K562 (cell line): ENCODE results near the gene DCAF6. TPM values are rescaled to one million over a fixed set of nuclear protein-coding genes. Genes with fewer than 3 reads are reported as not detected.

Experiments used
- ARID1B ChIP-seq: fragments of 450-650 bp; IDR thresholded peaks from 2 replicates; pipeline ENCODE4 v1.6.1; 2016; ENCODE audit warnings: antibody characterized with exemption, mild to moderate bottlenecking, inconsistent platforms
- HDAC1 ChIP-seq, 2 experiments: fragments of 450-650 bp; IDR thresholded peaks; 2 replicates each; pipeline ENCODE4 v1.6.1; 2016 to 2017; ENCODE audit warnings: inconsistent platforms in 1 of 2, mild to moderate bottlenecking in 1 of 2, moderate library complexity in 1 of 2
- HOXB6 ChIP-seq: fragments of 250-450 bp; sonication (Bioruptor Pico); IDR thresholded peaks from 2 replicates; pipeline ENCODE4 v1.5.1; 2022; ENCODE audit warnings: mild to moderate bottlenecking, borderline replicate concordance
- NFATC3 ChIP-seq: fragments of 450-650 bp; IDR thresholded peaks from 2 replicates; pipeline ENCODE4 v1.6.1; 2017; ENCODE audit warnings: mild to moderate bottlenecking
- PRPF4 ChIP-seq: fragments of 200-400 bp; formaldehyde crosslinking; IDR thresholded peaks from one replicate; pipeline ENCODE4 v1.6.1; 2017; ENCODE audit warnings: low read length, low read depth, mild to moderate bottlenecking; ENCODE audit not compliant: insufficient read depth, poor library complexity, severe bottlenecking
- PTBP1 ChIP-seq: fragments of 200-400 bp; formaldehyde crosslinking; IDR thresholded peaks from 2 replicates; pipeline ENCODE4 v1.6.1; 2017; ENCODE audit warnings: low read depth, low read length
- SIX5 ChIP-seq, 2 experiments: IDR thresholded peaks; 2 replicates each; pipeline ENCODE4 v1.6.1; 2011; ENCODE audit warnings: low read length in 2 of 2, borderline replicate concordance in 1 of 2, low read depth in 1 of 2, mild to moderate bottlenecking in 1 of 2, moderate library complexity in 1 of 2; ENCODE audit not compliant: insufficient read depth in 1 of 2
- TAF15 ChIP-seq: fragments of 200-400 bp; formaldehyde crosslinking; IDR thresholded peaks from 2 replicates; pipeline ENCODE4 v1.6.1; 2017; ENCODE audit warnings: mild to moderate bottlenecking, low read depth, low read length, moderate library complexity
- ZNF23 ChIP-seq: fragments of 250-450 bp; sonication (Bioruptor Pico); IDR thresholded peaks from 2 replicates; pipeline ENCODE4 v1.4.0; 2020; ENCODE audit warnings: mild to moderate bottlenecking
- ZNF239 ChIP-seq: fragments of 250-450 bp; sonication (Bioruptor Pico); IDR thresholded peaks from 2 replicates; pipeline ENCODE4 v1.4.0; 2020; ENCODE audit warnings: mild to moderate bottlenecking
- polyA plus RNA-seq, 8 experiments: library from polyadenylated mRNA; depleted of rRNA in 4 of 8; stranded (reverse) in 5 of 8; unstranded in 3 of 8; fragments of >200 nt; fragmentation: Nextera tagmentation in 2 of 8; fragmentation: Illumina TruSeq in 1 of 8; extraction: Ambion mirVana in 2 of 8; extraction: Trizol in 1 of 8; gene quantifications; 2 replicates each; pipeline versions ENCODE4 v1.2.1 to v1.2.3, GENCODE V29; 2011 to 2014; ENCODE audit warnings: inconsistent platforms in 1 of 8, missing spikeins in 1 of 8
- total RNA-seq, 7 experiments: library from RNA; depleted of rRNA in 6 of 7; stranded (reverse); fragments of >200 nt in 6 of 7; fragmentation: Illumina TruSeq in 2 of 7; extraction: Trizol in 2 of 7; gene quantifications; 2 replicates each; pipeline versions ENCODE4 v1.2.1 to v1.2.3, GENCODE V29; 2011 to 2021; ENCODE audit warnings: low replicate concordance in 1 of 7
- TF ChIP-seq, protein P1 (sequence below): fragments of 450-650 bp; IDR thresholded peaks from 2 replicates; pipeline ENCODE4 v1.6.1; 2018; ENCODE audit not compliant: partially characterized antibody
- TF ChIP-seq, protein P2 (sequence below): fragments of 250-450 bp; sonication (Bioruptor Pico); IDR thresholded peaks from 2 replicates; pipeline ENCODE4 v1.5.0; 2021; ENCODE audit warnings: mild to moderate bottlenecking, moderate library complexity
- TF ChIP-seq, protein P3 (sequence below): fragments of 250-450 bp; sonication (Bioruptor Pico); IDR thresholded peaks from 2 replicates; pipeline ENCODE4 v1.5.0; 2022; ENCODE audit warnings: mild to moderate bottlenecking
- TF ChIP-seq, protein P4 (sequence below): fragments of 450-650 bp; formaldehyde crosslinking; IDR thresholded peaks from 2 replicates; pipeline ENCODE4 v1.4.0; 2022; ENCODE audit warnings: mild to moderate bottlenecking, moderate library complexity
- TF ChIP-seq, protein P5 (sequence below): fragments of 250-450 bp; sonication (Bioruptor Pico); IDR thresholded peaks from 2 replicates; pipeline ENCODE4 v1.9.0; 2021; ENCODE audit warnings: mild to moderate bottlenecking

The DCAF6 gene
- total and polyA plus RNA-seq, 9 of the 15 experiments (the other 6 are each of a cell fraction or from before 2014, with no cell fraction given), result 19.1 to 102 (median 46.3) TPM

DNA sequence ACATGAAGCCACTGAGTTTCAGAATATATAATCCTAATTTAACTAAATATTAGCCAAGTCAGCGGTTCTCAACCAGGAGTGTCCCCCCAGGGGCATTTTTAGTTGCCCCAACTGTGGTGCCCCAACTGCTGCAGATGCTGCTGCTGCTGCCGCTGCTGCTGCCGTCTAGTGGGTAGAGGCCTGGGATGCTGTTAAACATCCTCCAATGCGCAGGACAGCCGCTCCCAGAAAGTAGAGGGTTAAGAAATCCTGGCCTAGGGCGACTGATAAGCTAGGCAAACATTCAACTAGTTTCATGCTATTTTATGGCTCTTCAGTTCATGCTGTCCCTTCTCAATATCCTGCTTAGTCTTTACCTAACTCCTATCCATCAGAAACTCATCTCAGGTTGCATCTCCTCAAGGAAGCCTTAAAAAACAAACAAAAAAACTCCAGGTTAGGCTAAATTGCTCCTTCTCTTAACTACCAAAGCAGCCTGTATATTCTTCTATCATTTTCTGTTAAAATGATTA, 9.9 kb upstream of the DCAF6 start (continued):
- TF ChIP-seq, protein P1, sequence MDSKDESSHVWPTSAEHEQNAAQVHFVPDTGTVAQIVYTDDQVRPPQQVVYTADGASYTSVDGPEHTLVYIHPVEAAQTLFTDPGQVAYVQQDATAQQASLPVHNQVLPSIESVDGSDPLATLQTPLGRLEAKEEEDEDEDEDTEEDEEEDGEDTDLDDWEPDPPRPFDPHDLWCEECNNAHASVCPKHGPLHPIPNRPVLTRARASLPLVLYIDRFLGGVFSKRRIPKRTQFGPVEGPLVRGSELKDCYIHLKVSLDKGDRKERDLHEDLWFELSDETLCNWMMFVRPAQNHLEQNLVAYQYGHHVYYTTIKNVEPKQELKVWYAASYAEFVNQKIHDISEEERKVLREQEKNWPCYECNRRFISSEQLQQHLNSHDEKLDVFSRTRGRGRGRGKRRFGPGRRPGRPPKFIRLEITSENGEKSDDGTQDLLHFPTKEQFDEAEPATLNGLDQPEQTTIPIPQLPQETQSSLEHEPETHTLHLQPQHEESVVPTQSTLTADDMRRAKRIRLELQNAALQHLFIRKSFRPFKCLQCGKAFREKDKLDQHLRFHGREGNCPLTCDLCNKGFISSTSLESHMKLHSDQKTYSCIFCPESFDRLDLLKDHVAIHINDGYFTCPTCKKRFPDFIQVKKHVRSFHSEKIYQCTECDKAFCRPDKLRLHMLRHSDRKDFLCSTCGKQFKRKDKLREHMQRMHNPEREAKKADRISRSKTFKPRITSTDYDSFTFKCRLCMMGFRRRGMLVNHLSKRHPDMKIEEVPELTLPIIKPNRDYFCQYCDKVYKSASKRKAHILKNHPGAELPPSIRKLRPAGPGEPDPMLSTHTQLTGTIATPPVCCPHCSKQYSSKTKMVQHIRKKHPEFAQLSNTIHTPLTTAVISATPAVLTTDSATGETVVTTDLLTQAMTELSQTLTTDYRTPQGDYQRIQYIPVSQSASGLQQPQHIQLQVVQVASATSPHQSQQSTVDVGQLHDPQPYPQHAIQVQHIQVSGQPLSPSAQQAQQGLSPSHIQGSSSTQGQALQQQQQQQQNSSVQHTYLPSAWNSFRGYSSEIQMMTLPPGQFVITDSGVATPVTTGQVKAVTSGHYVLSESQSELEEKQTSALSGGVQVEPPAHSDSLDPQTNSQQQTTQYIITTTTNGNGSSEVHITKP, result no peak
- TF ChIP-seq ZNF23 (CRISPR knock-in tag) (no peak), HDAC1 (IDR thresholded peaks at IDR 0.05) (peak; percentile 13 to 91; a peak in 2 of 4 replicates), ZNF239 (CRISPR knock-in tag) (no peak), PTBP1 (no peak), SIX5 (IDR thresholded peaks at IDR 0.05; ENCODE audit: borderline replicate concordance in 1 of 2, insufficient read depth in 1 of 2, low read depth in 1 of 2, low read length in 2 of 2) (no peak), ARID1B (peak; percentile 53), HOXB6 (CRISPR knock-in tag) (no peak), TAF15 (no peak), PRPF4 (no peak), NFATC3 (no peak)
- TF ChIP-seq, protein P2, sequence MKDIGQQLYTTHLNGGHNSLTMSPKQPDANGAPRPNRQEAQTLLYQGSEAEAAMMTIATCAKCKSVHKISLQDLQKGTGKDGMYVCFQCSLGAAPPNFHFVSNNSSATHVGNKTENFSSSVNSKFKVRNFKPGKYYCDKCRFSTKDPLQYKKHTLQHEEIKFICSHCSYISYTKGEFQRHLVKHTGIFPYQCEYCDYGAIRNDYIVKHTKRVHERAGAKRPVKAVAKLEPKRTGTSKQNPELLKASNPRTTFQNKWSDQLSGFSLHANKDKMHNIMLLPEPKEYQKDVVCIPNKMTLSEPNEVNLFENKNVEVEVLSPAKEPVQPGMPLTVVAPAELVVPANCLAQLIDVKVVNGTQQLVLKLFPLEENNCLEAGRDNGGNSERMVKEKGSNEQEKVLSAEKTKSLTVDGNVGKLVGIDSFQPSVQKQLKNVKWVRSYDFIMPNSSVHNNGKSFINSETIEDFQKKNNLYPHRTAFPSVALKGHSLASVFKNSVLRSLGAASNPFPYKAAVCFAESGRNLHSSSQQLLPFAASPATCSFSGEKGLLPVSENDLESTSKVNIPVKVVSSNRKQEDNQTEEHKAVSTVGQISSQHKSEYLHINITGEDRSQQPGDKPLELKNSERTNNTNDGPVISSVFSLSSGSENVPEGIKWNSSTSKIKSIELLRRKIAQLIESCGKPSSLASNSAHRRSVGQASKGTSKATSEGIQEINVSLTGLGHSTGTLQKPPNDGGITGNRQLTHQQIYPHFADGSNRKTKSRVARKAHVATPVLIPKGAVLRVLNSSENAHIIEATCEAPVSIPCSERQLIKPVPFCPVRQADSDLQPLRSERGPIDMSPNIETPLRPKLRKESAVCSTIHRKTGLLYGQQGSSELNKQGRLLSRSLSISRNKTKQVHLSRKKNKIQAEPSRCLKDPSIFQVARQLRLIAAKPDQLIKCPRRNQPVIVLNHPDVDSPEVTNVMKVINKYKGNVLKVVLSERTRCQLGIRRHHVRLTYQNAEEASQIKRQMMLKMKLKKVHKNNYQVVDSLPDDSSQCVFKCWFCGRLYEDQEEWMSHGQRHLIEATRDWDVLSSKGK (CRISPR knock-in tag), result no peak
- TF ChIP-seq, protein P3, sequence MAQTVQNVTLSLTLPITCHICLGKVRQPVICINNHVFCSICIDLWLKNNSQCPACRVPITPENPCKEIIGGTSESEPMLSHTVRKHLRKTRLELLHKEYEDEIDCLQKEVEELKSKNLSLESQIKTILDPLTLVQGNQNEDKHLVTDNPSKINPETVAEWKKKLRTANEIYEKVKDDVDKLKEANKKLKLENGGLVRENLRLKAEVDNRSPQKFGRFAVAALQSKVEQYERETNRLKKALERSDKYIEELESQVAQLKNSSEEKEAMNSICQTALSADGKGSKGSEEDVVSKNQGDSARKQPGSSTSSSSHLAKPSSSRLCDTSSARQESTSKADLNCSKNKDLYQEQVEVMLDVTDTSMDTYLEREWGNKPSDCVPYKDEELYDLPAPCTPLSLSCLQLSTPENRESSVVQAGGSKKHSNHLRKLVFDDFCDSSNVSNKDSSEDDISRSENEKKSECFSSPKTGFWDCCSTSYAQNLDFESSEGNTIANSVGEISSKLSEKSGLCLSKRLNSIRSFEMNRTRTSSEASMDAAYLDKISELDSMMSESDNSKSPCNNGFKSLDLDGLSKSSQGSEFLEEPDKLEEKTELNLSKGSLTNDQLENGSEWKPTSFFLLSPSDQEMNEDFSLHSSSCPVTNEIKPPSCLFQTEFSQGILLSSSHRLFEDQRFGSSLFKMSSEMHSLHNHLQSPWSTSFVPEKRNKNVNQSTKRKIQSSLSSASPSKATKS (CRISPR knock-in tag), result no peak
- TF ChIP-seq, protein P4, sequence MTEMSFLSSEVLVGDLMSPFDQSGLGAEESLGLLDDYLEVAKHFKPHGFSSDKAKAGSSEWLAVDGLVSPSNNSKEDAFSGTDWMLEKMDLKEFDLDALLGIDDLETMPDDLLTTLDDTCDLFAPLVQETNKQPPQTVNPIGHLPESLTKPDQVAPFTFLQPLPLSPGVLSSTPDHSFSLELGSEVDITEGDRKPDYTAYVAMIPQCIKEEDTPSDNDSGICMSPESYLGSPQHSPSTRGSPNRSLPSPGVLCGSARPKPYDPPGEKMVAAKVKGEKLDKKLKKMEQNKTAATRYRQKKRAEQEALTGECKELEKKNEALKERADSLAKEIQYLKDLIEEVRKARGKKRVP (CRISPR knock-in tag), result peak; percentile 33; the same call in 1 of the 2 replicates
- TF ChIP-seq, protein P5, sequence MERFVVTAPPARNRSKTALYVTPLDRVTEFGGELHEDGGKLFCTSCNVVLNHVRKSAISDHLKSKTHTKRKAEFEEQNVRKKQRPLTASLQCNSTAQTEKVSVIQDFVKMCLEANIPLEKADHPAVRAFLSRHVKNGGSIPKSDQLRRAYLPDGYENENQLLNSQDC (CRISPR knock-in tag), result no peak
